Mesenteric fat pad (tissue), 1 donor: ENCODE data around the gene ANKS1A. TPM values are rescaled to one million over a fixed set of nuclear protein-coding genes. Genes with fewer than 3 reads are reported as not detected.

Source experiments
- DNase-seq: peaks from one replicate; pipeline ENCODE4 v3.0.0-alpha.2; 2020; ENCODE audit warnings: low spot score
- total RNA-seq: library from RNA; stranded (reverse); fragmentation: NEBNext Ultra II Directional; extraction: Animal tissue kit (Norgen Biotek cat#: 25700); gene quantifications from one replicate; pipeline ENCODE4 v1.2.1, GENCODE V29; 2021
- donor health status: DM: yes; HTN: yes; CAD: no.

ANKS1A gene
- total RNA-seq, 1 donor from 2014 or later = 21.9 TPM

GRCh38 chr6:34953061-34954025 is 64.3 kb downstream of the ANKS1A start:
- DNase-seq = no peak

- DNase-seq = no peak
Observed at GRCh38 chr6:34955442-34955841, 66.4 kb downstream of the ANKS1A start.

GRCh38 chr6:34957231-34957783 is 68.3 kb downstream of the ANKS1A start:
- DNase-seq = no peak

DNA sequence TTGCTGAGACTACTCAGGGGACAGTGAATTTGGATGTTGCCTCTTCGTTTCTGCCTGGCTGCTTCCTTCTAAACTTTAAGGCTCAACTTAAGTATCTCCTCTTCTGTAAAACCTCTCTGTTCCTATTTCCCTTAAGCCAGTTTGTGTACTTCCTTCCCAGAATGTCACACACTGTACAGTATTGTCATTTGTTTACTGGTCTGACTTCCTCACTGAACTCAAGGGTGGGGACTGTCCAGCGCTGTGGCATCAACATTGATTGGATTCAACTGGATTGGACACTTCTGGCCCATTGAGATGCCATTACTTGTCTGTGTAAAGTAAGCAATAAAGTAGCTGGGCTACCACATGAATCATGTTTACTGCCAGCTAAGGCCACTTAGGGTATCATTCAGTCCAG is 69.7 kb downstream of the ANKS1A start:
- no peak for DNase-seq

DNA sequence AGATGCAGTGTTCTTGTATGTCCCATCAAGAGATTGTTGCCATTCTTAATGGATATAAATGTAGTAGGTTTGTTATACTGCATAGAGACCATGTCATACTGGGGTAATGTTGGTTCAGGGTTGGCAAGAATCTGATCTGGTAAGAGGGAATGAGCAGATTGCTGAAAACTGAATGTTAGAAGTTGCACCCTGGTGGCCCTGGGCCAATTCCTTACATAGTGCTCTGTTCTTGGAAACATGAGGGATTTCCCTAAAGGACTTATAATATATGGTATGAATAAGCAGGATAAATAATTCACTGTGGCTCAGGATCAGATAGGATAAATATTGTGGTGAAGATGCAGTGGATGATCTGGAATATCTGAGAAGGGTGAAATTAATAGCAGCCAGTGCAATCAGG is 70.2 kb downstream of the ANKS1A start:
- DNase-seq = no peak

- DNase-seq = no peak
Observed at GRCh38 chr6:34961082-34961481, 72.0 kb downstream of the ANKS1A start.

- no peak for DNase-seq
Observed at GRCh38 chr6:34961574-34961973, 72.5 kb downstream of the ANKS1A start.

GRCh38 chr6:34964564-34964963 is 75.5 kb downstream of the ANKS1A start:
- no peak for DNase-seq

- no peak for DNase-seq
Observed at GRCh38 chr6:34967461-34967860, 78.4 kb downstream of the ANKS1A start.

DNA sequence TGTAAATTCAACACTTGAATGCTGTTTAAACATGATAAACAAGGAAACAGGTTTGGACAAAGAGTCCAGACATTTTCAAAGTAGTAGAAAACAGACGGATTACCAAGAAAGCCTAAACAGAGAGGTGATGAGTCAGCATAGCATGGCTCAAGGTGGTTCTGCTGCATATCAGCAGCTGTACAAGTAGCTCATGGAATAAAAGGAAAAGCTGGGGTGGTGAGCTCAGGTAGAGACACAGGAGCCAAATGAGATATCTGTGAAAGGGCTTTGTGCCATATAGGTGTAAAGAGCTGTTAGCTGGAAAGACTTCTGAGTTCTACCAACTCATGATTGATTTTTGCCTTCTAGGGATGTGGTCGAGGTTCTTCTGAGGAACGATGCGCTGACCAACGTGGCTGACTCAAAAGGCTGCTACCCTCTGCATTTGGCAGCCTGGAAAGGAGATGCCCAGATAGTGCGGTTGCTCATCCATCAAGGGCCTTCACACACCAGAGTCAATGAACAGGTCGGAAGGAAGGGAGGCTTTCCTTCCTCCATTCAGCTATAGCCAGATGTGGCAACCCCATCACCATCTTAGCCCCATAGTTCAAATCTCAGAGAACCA is 80.7 kb downstream of the ANKS1A start:
- no peak for DNase-seq

GRCh38 chr6:34970488-34970887 is 81.4 kb downstream of the ANKS1A start:
- no peak for DNase-seq

GRCh38 chr6:34970957-34971356 is 81.9 kb downstream of the ANKS1A start:
- no peak for DNase-seq

- DNase-seq = no peak
Observed at GRCh38 chr6:34973547-34974248, 84.6 kb downstream of the ANKS1A start.

- no peak for DNase-seq
Observed at GRCh38 chr6:34974249-34974642, 85.2 kb downstream of the ANKS1A start.

DNA sequence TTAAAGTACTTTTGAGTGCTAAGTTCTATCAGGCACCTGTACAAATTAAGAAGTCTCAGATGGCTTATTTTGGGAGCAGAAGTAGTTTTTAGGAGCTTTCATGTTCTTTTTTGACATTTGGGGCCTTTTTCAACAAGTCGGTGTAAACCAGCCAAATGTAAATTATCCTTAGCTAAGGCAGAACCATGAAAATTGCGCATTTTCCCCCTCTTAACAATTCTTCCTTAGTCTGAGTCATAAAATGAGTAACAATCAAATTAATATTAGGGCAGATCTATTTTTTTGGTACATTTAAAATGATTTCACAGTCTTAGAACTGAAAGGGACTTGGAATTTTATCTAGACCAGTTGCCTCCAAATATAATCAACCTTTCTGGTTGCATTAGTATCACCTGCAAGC is 87.2 kb downstream of the ANKS1A start:
- no peak for DNase-seq

GRCh38 chr6:34979218-34979617 is 90.2 kb downstream of the ANKS1A start:
- no peak for DNase-seq

DNA sequence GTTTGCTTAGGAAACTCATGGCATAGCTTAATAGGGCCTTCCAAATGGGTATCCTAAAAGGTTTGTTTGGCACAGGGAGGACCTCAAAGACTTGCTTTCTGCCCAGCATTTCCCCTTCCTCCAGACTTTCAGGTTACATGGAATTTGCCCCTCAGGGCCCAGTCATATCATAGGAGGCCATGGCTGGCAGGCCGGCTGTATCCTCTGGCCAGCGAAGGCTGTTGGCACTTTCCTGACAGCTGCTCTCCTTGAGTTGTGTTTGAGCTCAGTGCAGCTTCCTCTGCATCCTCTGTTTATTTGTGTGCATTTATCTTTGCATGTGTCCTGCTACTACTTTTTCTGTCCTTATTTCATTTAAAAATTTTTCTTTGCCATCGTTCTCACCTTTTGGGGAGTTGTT is 90.9 kb downstream of the ANKS1A start:
- DNase-seq = no peak

DNA sequence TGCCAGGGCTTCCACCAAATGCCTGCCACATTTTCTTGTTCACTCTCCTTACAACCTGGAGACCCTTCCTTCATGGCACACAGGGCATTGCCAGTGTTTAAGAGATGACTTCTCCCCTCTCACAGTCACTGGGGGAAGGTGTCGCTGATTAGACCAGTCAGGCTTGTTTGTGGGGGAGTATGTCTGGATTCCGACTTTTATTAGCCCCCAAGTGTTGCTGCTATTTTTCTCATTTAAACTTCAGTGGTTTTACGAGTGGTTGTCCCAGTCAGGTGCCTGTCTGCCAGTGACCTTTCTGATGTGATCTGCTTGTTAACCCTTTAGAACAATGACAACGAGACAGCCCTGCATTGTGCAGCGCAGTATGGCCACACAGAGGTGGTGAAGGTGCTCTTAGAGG is 92.3 kb downstream of the ANKS1A start:
- DNase-seq = no peak

- DNase-seq = no peak
Observed at GRCh38 chr6:34981951-34982350, 92.9 kb downstream of the ANKS1A start.

- no peak for DNase-seq
Observed at GRCh38 chr6:34982424-34982852, 93.4 kb downstream of the ANKS1A start.

GRCh38 chr6:34984416-34984815 is 95.4 kb downstream of the ANKS1A start:
- no peak for DNase-seq

DNA sequence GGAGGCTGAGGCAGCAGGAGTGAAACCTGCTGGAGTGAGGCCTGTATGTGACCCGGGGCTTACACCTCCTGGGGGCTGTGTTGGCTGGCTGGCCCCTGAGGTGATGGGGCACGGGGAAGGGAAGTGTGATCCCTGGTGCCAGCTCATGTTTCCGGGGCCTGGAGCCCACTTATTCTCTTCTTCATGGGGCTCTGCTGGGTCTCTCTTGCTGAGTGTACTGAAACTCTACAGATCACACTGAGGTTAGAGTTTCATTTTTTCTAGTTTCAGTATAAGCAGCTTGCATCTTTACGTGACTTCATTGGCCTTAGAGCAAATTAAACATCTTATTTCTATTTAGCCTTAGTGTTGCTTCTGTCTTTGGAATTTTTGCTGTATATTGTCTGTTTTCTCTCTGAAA is 96.2 kb downstream of the ANKS1A start:
- no peak for DNase-seq
